HEK293 (cell line): Measurements from ENCODE around the gene GJD3.

Experiments
- GLIS1 ChIP-seq: fragments of 450-650 bp; formaldehyde crosslinking; IDR thresholded peaks from 2 replicates; pipeline ENCODE4 v1.5.1; 2016; ENCODE audit warnings: missing biosample characterization, missing genetic modification characterization
- INSM2 ChIP-seq: fragments of 450-650 bp; formaldehyde crosslinking; IDR thresholded peaks from 2 replicates; pipeline ENCODE4 v1.5.1; 2016; ENCODE audit warnings: missing biosample characterization, missing genetic modification characterization
- KLF10 ChIP-seq: fragments of 450-650 bp; IDR thresholded peaks from 2 replicates; pipeline ENCODE4 v1.5.1; 2018; ENCODE audit warnings: missing biosample characterization, mild to moderate bottlenecking, missing genetic modification characterization
- KLF8 ChIP-seq: fragments of 450-650 bp; formaldehyde crosslinking; IDR thresholded peaks from 2 replicates; pipeline ENCODE4 v1.5.1; 2016; ENCODE audit warnings: missing biosample characterization, missing genetic modification characterization
- PATZ1 ChIP-seq: fragments of 450-650 bp; formaldehyde crosslinking; IDR thresholded peaks from 2 replicates; pipeline ENCODE4 v1.5.1; 2016; ENCODE audit warnings: missing biosample characterization, missing genetic modification characterization
- PRDM1 ChIP-seq: fragments of 450-650 bp; formaldehyde crosslinking; IDR thresholded peaks from 2 replicates; pipeline ENCODE4; 2016; ENCODE audit warnings: missing biosample characterization, missing genetic modification characterization
- SALL2 ChIP-seq: fragments of 450-650 bp; formaldehyde crosslinking; IDR thresholded peaks from 2 replicates; pipeline ENCODE4 v1.5.0; 2017; ENCODE audit warnings: missing biosample characterization, mild to moderate bottlenecking, missing genetic modification characterization, borderline replicate concordance
- WT1 ChIP-seq: fragments of 450-650 bp; formaldehyde crosslinking; IDR thresholded peaks from 2 replicates; pipeline ENCODE4 v1.5.1; 2016; ENCODE audit warnings: missing biosample characterization, missing genetic modification characterization
- YY1 ChIP-seq: fragments of 450-650 bp; formaldehyde crosslinking; IDR thresholded peaks from 2 replicates; pipeline ENCODE4 v1.5.1; 2018; ENCODE audit warnings: missing biosample characterization, missing genetic modification characterization
- ZBTB11 ChIP-seq: fragments of 450-650 bp; formaldehyde crosslinking; conservative IDR thresholded peaks from 2 replicates; pipeline ENCODE4 v1.5.1; 2016; ENCODE audit warnings: low read depth, missing biosample characterization, missing genetic modification characterization
- ZFHX2 ChIP-seq: fragments of 450-650 bp; formaldehyde crosslinking; conservative IDR thresholded peaks from 2 replicates; pipeline ENCODE4 v1.5.1; 2016; ENCODE audit warnings: missing biosample characterization, missing genetic modification characterization
- ZIC2 ChIP-seq: fragments of 450-650 bp; formaldehyde crosslinking; IDR thresholded peaks from 2 replicates; pipeline ENCODE4 v1.5.1; 2016; ENCODE audit warnings: missing biosample characterization, missing genetic modification characterization
- ZNF121 ChIP-seq: fragments of 450-650 bp; formaldehyde crosslinking; IDR thresholded peaks from 2 replicates; pipeline ENCODE4 v1.5.1; 2016; ENCODE audit warnings: missing biosample characterization, missing genetic modification characterization
- ZNF138 ChIP-seq: fragments of 450-650 bp; formaldehyde crosslinking; IDR thresholded peaks from 2 replicates; pipeline ENCODE4 v1.5.1; 2016; ENCODE audit warnings: missing biosample characterization, missing genetic modification characterization, borderline replicate concordance
- ZNF2 ChIP-seq: fragments of 450-650 bp; formaldehyde crosslinking; IDR thresholded peaks from 2 replicates; pipeline ENCODE4 v1.5.1; 2016; ENCODE audit warnings: missing biosample characterization, missing genetic modification characterization
- ZNF202 ChIP-seq: fragments of 450-650 bp; formaldehyde crosslinking; IDR thresholded peaks from 2 replicates; pipeline ENCODE4 v1.5.1; 2016; ENCODE audit warnings: missing biosample characterization, missing genetic modification characterization, borderline replicate concordance
- ZNF221 ChIP-seq: fragments of 450-650 bp; formaldehyde crosslinking; IDR thresholded peaks from 2 replicates; pipeline ENCODE4 v1.5.1; 2017; ENCODE audit warnings: missing biosample characterization, missing genetic modification characterization, borderline replicate concordance
- ZNF23 ChIP-seq: fragments of 450-650 bp; formaldehyde crosslinking; IDR thresholded peaks from 2 replicates; pipeline ENCODE4 v1.5.1; 2016; ENCODE audit warnings: missing biosample characterization, missing genetic modification characterization, borderline replicate concordance
- ZNF292 ChIP-seq: fragments of 450-650 bp; formaldehyde crosslinking; IDR thresholded peaks from 2 replicates; pipeline ENCODE4 v1.5.1; 2016; ENCODE audit warnings: low read depth, missing biosample characterization, missing genetic modification characterization, borderline replicate concordance
- ZNF324 ChIP-seq: fragments of 450-650 bp; formaldehyde crosslinking; IDR thresholded peaks from 2 replicates; pipeline ENCODE4 v1.5.1; 2016; ENCODE audit warnings: missing biosample characterization, missing genetic modification characterization
- ZNF391 ChIP-seq: fragments of 450-650 bp; formaldehyde crosslinking; IDR thresholded peaks from 2 replicates; pipeline ENCODE4 v1.5.1; 2016; ENCODE audit warnings: low read depth, missing biosample characterization, missing genetic modification characterization, borderline replicate concordance
- ZNF394 ChIP-seq: fragments of 450-650 bp; formaldehyde crosslinking; IDR thresholded peaks from 2 replicates; pipeline ENCODE4 v1.5.1; 2016; ENCODE audit warnings: missing biosample characterization, missing genetic modification characterization, mild to moderate bottlenecking, moderate library complexity, borderline replicate concordance
- ZNF416 ChIP-seq: fragments of 450-650 bp; formaldehyde crosslinking; IDR thresholded peaks from 2 replicates; pipeline ENCODE4 v1.5.1; 2016; ENCODE audit warnings: missing biosample characterization, missing genetic modification characterization
- ZNF426 ChIP-seq: fragments of 450-650 bp; formaldehyde crosslinking; IDR thresholded peaks from 2 replicates; pipeline ENCODE4 v1.5.1; 2017; ENCODE audit warnings: missing biosample characterization, missing genetic modification characterization, mild to moderate bottlenecking, inconsistent platforms, moderate library complexity
- ZNF433 ChIP-seq: fragments of 450-650 bp; formaldehyde crosslinking; IDR thresholded peaks from 2 replicates; pipeline ENCODE4 v1.5.1; 2016; ENCODE audit warnings: missing biosample characterization, missing genetic modification characterization, low read depth
- ZNF529 ChIP-seq: fragments of 450-650 bp; formaldehyde crosslinking; IDR thresholded peaks from 2 replicates; pipeline ENCODE4 v1.5.1; 2017; ENCODE audit warnings: missing genetic modification characterization, missing biosample characterization; ENCODE audit not compliant: insufficient replicate concordance
- ZNF571 ChIP-seq: fragments of 450-650 bp; formaldehyde crosslinking; IDR thresholded peaks from 2 replicates; pipeline ENCODE4 v1.5.0; 2017; ENCODE audit warnings: missing biosample characterization, missing genetic modification characterization
- ZNF639 ChIP-seq: fragments of 450-650 bp; formaldehyde crosslinking; IDR thresholded peaks from 2 replicates; pipeline ENCODE4 v1.5.1; 2016; ENCODE audit warnings: missing biosample characterization, missing genetic modification characterization
- ZNF660 ChIP-seq: fragments of 450-650 bp; IDR thresholded peaks from 2 replicates; pipeline ENCODE4 v1.5.1; 2018; ENCODE audit warnings: missing biosample characterization, mild to moderate bottlenecking, missing genetic modification characterization
- ZNF701 ChIP-seq: fragments of 450-650 bp; formaldehyde crosslinking; IDR thresholded peaks from 2 replicates; pipeline ENCODE4 v1.5.1; 2016; ENCODE audit warnings: missing biosample characterization, missing genetic modification characterization
- ZNF792 ChIP-seq: fragments of 450-650 bp; formaldehyde crosslinking; IDR thresholded peaks from 2 replicates; pipeline ENCODE4 v1.5.1; 2016; ENCODE audit warnings: missing biosample characterization, missing genetic modification characterization
- ZNF830 ChIP-seq: fragments of 450-650 bp; IDR thresholded peaks from 2 replicates; pipeline ENCODE4 v1.5.0; 2018; ENCODE audit warnings: missing biosample characterization, missing genetic modification characterization, low read depth, mild to moderate bottlenecking, moderate library complexity
- ZXDB ChIP-seq: fragments of 450-650 bp; formaldehyde crosslinking; IDR thresholded peaks from 2 replicates; pipeline ENCODE4 v1.5.1; 2016; ENCODE audit warnings: missing biosample characterization, missing genetic modification characterization

The GJD3 gene

GRCh38 chr17:40313668-40314583 lies 50.6 kb downstream of the GJD3 start (continued):
- TF ChIP-seq PATZ1 (no peak), ZNF416 (tag by site-specific recombination) (no peak), ZNF138 (tag by site-specific recombination) (no peak), ZNF121 (tag by site-specific recombination) (no peak), ZFHX2 (tag by site-specific recombination) (peak; percentile 84), GLIS1 (tag by site-specific recombination) (peak; percentile 99), ZNF202 (tag by site-specific recombination) (no peak), ZNF639 (tag by site-specific recombination) (no peak), ZNF394 (tag by site-specific recombination) (no peak), WT1 (tag by site-specific recombination) (no peak), ZBTB11 (tag by site-specific recombination) (no peak), ZNF830 (tag by site-specific recombination) (no peak), ZNF324 (tag by site-specific recombination) (no peak), ZNF23 (no peak), ZNF701 (tag by site-specific recombination) (no peak), ZNF391 (tag by site-specific recombination) (no peak), ZNF2 (tag by site-specific recombination) (no peak), ZNF221 (tag by site-specific recombination) (no peak), ZIC2 (peak; percentile 81), ZNF529 (tag by site-specific recombination) (no peak), SALL2 (tag by site-specific recombination) (no peak), ZNF571 (no peak), KLF10 (no peak), ZXDB (tag by site-specific recombination) (no peak), ZNF433 (no peak), KLF8 (tag by site-specific recombination) (no peak), ZNF792 (tag by site-specific recombination) (no peak), PRDM1 (no peak), ZNF426 (tag by site-specific recombination) (no peak), ZNF292 (tag by site-specific recombination) (no peak), INSM2 (tag by site-specific recombination) (no peak), YY1 (tag by site-specific recombination) (no peak), ZNF660 (tag by site-specific recombination) (no peak)
